CD4-positive, alpha-beta memory T cell (primary cell): ENCODE measurements around the gene PCDHB5. TPM values are rescaled to one million over a fixed set of nuclear protein-coding genes. Genes with fewer than 3 reads are reported as not detected.
"Not testable (repeated sequence)": the region's sequence is repeated elsewhere in the genome, so short reads cannot be mapped to it uniquely, and the experiment has no call there.

Experiments used
- CTCF ChIA-PET: fragments of 350-600 bp; sonication (Branson Sonifier 250); formaldehyde crosslinking; loops from one replicate; lab custom pipeline; 2021; ENCODE audit warnings: inconsistent platforms; ENCODE audit not compliant: partially characterized antibody; lab: Charles Lee
- POLR2A ChIA-PET: fragments of 350-600 bp; sonication (Branson Sonifier 250); formaldehyde crosslinking; loops from one replicate; lab custom pipeline; 2021; ENCODE audit not compliant: partially characterized antibody; lab: Charles Lee
- DNase-seq, 5 donors: peaks; one replicate each; pipeline versions ENCODE4 v3.0.0 to v3.0.0-alpha.2; 2020 to 2022; ENCODE audit warnings: mixed read lengths in 1 of 5
- H3K27ac ChIP-seq: one replicate; pipeline ENCODE4 v1.7.0; 2013; ENCODE audit warnings: low read depth, low read length
- H3K27me3 ChIP-seq: 2 replicates; pipeline ENCODE4 v1.7.0; 2013; ENCODE audit warnings: mild to moderate bottlenecking, low read length, moderate library complexity; ENCODE audit not compliant: insufficient read depth
- H3K36me3 ChIP-seq: 2 replicates; pipeline ENCODE4 v1.7.0; 2013; ENCODE audit warnings: mild to moderate bottlenecking, low read length, moderate library complexity; ENCODE audit not compliant: insufficient read depth
- H3K4me1 ChIP-seq: 2 replicates; pipeline ENCODE4 v1.7.0; 2013; ENCODE audit warnings: mild to moderate bottlenecking, low read length, moderate library complexity; ENCODE audit not compliant: insufficient read depth
- H3K4me3 ChIP-seq, 2 donors: one replicate each; pipeline ENCODE4 v1.7.0; 2013; ENCODE audit warnings: low read length in 2 of 2, mild to moderate bottlenecking in 1 of 2
- H3K9me3 ChIP-seq, 2 donors: one replicate each; pipeline ENCODE4 v1.7.0; 2013; ENCODE audit warnings: low read length in 2 of 2, control low read depth in 1 of 2; ENCODE audit not compliant: control insufficient read depth in 1 of 2
- H3K27ac Mint-ChIP-seq, 7 donors: one replicate each; pipeline ENCODE4 v1.8.0; 2020 to 2021; ENCODE audit warnings: mixed read lengths in 7 of 7, mild to moderate bottlenecking in 6 of 7, inconsistent platforms in 3 of 7, moderate library complexity in 3 of 7
- H3K27me3 Mint-ChIP-seq, 2 donors: one replicate each; pipeline ENCODE4 v1.8.0; 2020 to 2021; ENCODE audit warnings: mixed read lengths in 2 of 2
- H3K36me3 Mint-ChIP-seq, 2 donors: one replicate each; pipeline ENCODE4 v1.8.0; 2020 to 2021; ENCODE audit warnings: mixed read lengths in 2 of 2, inconsistent platforms in 1 of 2, mild to moderate bottlenecking in 1 of 2
- H3K4me1 Mint-ChIP-seq, 4 donors: one replicate each; pipeline ENCODE4 v1.8.0; 2020 to 2021; ENCODE audit warnings: mixed read lengths in 4 of 4, mild to moderate bottlenecking in 1 of 4
- H3K4me3 Mint-ChIP-seq, 8 donors: one replicate each; pipeline ENCODE4 v1.8.0; 2020 to 2021; ENCODE audit warnings: mixed read lengths in 8 of 8, mild to moderate bottlenecking in 7 of 8, moderate library complexity in 6 of 8, inconsistent platforms in 3 of 8
- H3K9me3 Mint-ChIP-seq, 8 donors: one replicate each; pipeline ENCODE4 v1.8.0; 2020 to 2021; ENCODE audit warnings: mixed read lengths in 8 of 8, mild to moderate bottlenecking in 5 of 8, inconsistent platforms in 3 of 8, moderate library complexity in 1 of 8
- intact Hi-C: fragments of 100-400 bp; cut with micrococcal nuclease; formaldehyde crosslinking; loops from one replicate; pipeline ENCODE4 v1.15.1; 2023
- polyA plus RNA-seq, 2 donors: library from polyadenylated mRNA; unstranded; fragments of 300-500 nt; fragmentation: Illumina TruSeq; gene quantifications; one replicate each; pipeline ENCODE4 v1.2.3, GENCODE V29; 2021
- total RNA-seq, 2 experiments: library from RNA; stranded (reverse); gene quantifications; one replicate each; pipeline ENCODE4 v1.2.3, GENCODE V29; 2021

PCDHB5 gene
- total and polyA plus RNA-seq, 4 experiments from 2014 or later, result 0.17 TPM; not detected in 3

DNA sequence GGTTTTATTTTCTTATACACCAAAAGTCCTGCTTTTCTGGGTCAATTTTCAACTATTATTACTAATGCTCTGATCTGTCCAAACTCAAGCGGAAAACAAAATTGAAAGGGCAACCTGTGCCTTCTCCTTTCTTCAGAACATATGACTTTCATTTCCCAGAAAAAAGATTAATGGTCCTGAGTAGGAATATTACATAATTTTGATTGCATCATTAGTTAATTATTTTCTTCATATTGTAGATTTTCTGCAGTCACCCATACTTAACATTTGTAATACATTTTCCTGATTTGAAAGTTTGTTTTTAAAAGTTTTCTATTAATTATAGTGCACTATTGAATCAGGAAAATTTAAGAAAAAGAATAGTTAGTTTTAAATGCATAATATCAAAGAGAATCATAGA is 40.9 kb downstream of the PCDHB5 start:
- DNase-seq, result no peak
- Mint-ChIP-seq H3K27me3 (peaks cover 16 to 21% of the 10 kb centered on the region in 2 donors), H3K36me3 (peaks cover 0 to 4% of the 10 kb centered on the region in 2 donors), H3K4me3 (no peak overlapping the region), H3K9me3 (peaks cover 0 to 27% (median 15%) of the 10 kb centered on the region in 8 donors), H3K4me1 (peaks cover 0 to 10% (median 3%) of the 10 kb centered on the region in 4 donors), H3K27ac (no peak overlapping the region)
- H3K36me3 ChIP-seq, result no peaks in the 10 kb centered on the region
- ChIA-PET POLR2A (no interaction called here), CTCF (no interaction called here)
- H3K27me3 ChIP-seq, result no peaks in the 10 kb centered on the region
- intact Hi-C loops, result no loop called here
- no peak overlapping the region for H3K27ac ChIP-seq
- H3K9me3 ChIP-seq, result no peaks in the 10 kb centered on the region
- H3K4me3 ChIP-seq, result no peak overlapping the region
- no peaks in the 10 kb centered on the region for H3K4me1 ChIP-seq

DNA sequence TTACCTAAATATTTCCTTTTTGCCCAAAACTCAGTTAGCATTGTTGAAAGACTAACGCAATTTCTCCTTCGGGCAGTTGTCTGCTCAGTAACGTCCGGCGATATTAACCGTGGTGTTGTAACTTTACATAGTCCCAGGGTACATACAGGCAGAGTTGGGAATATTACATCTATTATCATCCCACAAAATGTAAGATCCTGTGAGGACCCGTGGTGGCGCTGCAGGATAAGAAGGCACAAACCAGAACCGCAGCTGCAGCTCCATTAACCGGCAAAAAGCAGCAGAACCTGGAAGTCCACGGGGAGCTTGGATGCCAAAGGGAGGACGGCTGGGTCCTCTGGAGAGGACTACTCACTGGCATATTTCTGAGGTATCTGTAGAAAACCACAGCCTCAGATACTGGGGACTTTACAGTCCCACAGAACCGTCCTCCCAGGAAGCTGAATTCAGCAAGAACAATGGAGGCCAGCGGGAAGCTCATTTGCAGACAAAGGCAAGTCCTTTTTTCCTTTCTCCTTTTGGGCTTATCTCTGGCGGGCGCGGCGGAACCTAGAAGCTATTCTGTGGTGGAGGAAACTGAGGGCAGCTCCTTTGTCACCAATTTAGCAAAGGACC is 42.7 kb downstream of the PCDHB5 start, which contains the start of gene PCDHB8:
Gene PCDHB8, plus strand, starts transcription at position 214 of the 615 bp plus-strand sequence. Its CDS starts 245 bp downstream, at position 459.
- H3K36me3 Mint-ChIP-seq, result not testable (repeated sequence)
- peaks cover 18 to 27% of the 10 kb centered on the region in 2 donors for H3K27me3 Mint-ChIP-seq

DNA sequence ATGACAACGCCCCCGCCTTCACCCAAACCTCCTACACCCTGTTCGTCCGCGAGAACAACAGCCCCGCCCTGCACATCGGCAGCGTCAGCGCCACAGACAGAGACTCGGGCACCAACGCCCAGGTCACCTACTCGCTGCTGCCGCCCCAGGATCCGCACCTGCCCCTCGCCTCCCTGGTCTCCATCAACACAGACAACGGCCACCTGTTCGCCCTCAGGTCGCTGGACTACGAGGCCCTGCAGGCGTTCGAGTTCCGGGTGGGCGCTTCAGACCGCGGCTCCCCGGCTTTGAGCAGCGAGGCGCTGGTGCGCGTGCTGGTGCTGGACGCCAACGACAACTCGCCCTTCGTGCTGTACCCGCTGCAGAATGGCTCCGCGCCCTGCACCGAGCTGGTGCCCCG is 44.4 kb downstream of the PCDHB5 start:
- H3K4me3 Mint-ChIP-seq, H3K27ac Mint-ChIP-seq: not testable (repeated sequence)

More for the DNA sequence above, 42.7 kb downstream of the PCDHB5 start, which contains the start of gene PCDHB8:
- POLR2A ChIA-PET, CTCF ChIA-PET, H3K27ac Mint-ChIP-seq, H3K9me3 ChIP-seq, H3K27me3 ChIP-seq, H3K4me3 ChIP-seq, intact Hi-C loops, H3K27ac ChIP-seq, H3K4me3 Mint-ChIP-seq, H3K4me1 ChIP-seq, H3K36me3 ChIP-seq: not testable (repeated sequence)
- DNase-seq, result peak in 1 of 5 donors; percentile 2
- Mint-ChIP-seq H3K9me3 (peaks cover 0 to 34% (median 15%) of the 10 kb centered on the region in 8 donors), H3K4me1 (peaks cover 0 to 11% (median 0%) of the 10 kb centered on the region in 4 donors)

DNA sequence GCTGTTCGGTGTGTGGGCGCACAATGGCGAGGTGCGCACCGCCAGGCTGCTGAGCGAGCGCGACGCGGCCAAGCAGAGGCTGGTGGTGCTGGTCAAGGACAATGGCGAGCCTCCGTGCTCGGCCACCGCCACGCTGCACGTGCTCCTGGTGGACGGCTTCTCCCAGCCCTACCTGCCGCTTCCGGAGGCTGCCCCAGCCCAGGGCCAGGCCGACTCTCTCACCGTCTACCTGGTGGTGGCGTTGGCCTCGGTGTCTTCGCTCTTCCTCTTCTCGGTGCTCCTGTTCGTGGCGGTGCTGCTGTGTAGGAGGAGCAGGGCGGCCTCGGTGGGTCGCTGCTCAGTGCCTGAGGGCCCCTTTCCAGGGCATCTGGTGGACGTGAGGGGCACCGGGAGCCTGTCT is 44.9 kb downstream of the PCDHB5 start:
- H3K4me3 ChIP-seq, POLR2A ChIA-PET, H3K9me3 ChIP-seq, H3K36me3 ChIP-seq, H3K4me1 ChIP-seq, intact Hi-C loops, DNase-seq, H3K27me3 ChIP-seq, H3K27ac Mint-ChIP-seq, H3K27ac ChIP-seq, CTCF ChIA-PET, H3K4me1 Mint-ChIP-seq, H3K36me3 Mint-ChIP-seq: not testable (repeated sequence)
- peak overlapping the region in 1 of 8 donors; percentile 38 for H3K4me3 Mint-ChIP-seq
- peaks cover 0 to 35% (median 22%) of the 10 kb centered on the region in 8 donors for H3K9me3 Mint-ChIP-seq
- H3K27me3 Mint-ChIP-seq, result peaks cover 19 to 22% of the 10 kb centered on the region in 2 donors

More for the DNA sequence above, 44.4 kb downstream of the PCDHB5 start:
- H3K4me1 Mint-ChIP-seq, H3K9me3 ChIP-seq, H3K27me3 ChIP-seq, POLR2A ChIA-PET, H3K4me3 ChIP-seq, intact Hi-C loops, H3K27ac ChIP-seq, DNase-seq, H3K4me1 ChIP-seq, H3K36me3 ChIP-seq, CTCF ChIA-PET, H3K36me3 Mint-ChIP-seq: not testable (repeated sequence)
- Mint-ChIP-seq H3K27me3 (peaks cover 16 to 18% of the 10 kb centered on the region in 2 donors), H3K9me3 (peaks cover 0 to 31% (median 18%) of the 10 kb centered on the region in 8 donors)

DNA sequence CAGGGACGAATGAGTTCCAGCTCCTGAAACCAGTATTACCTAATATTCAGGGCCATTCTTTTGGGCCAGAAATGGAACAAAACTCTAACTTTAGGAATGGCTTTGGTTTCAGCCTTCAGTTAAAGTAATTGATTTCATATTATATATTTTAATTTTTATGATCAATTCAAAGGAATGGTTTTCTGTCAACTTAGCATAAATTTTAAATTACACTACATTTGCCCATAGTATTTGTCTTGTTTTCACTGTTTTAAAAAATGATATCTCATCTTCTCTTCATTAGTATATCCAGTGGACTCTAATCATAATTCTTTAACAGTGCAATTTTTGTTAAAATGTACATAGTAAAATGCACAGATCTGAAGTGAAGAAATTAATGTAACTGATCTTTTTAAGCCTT is 45.3 kb downstream of the PCDHB5 start:
- Histone ChIP-seq H3K4me3 (no peak overlapping the region), H3K27me3 (no peaks in the 10 kb centered on the region), H3K27ac (no peak overlapping the region), H3K4me1 (no peaks in the 10 kb centered on the region), H3K9me3 (no peaks in the 10 kb centered on the region), H3K36me3 (no peaks in the 10 kb centered on the region)
- Mint-ChIP-seq H3K9me3 (peaks cover 0 to 35% (median 21%) of the 10 kb centered on the region in 8 donors), H3K36me3 (no peaks in the 10 kb centered on the region), H3K4me3 (no peak overlapping the region), H3K27me3 (peaks cover 18 to 22% of the 10 kb centered on the region in 2 donors), H3K4me1 (peaks cover 0 to 6% (median 0%) of the 10 kb centered on the region in 4 donors), H3K27ac (no peak overlapping the region)
- CTCF ChIA-PET, result no interaction called here
- intact Hi-C loops, result no loop called here
- POLR2A ChIA-PET, result no interaction called here
- DNase-seq, result no peak

DNA sequence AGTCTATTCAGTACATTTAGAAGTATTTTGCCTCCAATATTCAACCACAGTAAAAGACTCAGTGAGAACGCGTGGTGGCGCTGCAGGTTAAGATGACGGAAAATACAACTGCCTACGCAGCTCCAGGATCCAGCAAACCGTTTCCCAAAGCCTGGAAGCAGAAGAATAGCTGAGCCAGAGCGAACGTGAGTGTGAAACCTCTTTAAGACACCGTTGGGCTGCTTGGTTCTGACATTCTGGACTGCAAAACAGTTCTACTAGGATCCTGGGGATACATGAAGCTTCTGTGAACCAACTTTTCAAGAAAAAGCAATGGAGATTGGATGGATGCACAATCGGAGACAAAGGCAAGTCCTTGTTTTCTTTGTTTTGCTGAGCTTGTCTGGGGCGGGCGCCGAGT is 47.2 kb downstream of the PCDHB5 start, which contains the start of gene PCDHB16:
Gene PCDHB16, plus strand, starts transcription at position 140 of the 400 bp plus-strand sequence. Its CDS starts 173 bp downstream, at position 313.
- no peaks in the 10 kb centered on the region for H3K36me3 Mint-ChIP-seq
- no peaks in the 10 kb centered on the region for H3K9me3 ChIP-seq
- ChIA-PET CTCF (no interaction called here), POLR2A (no interaction called here)
- DNase-seq, result no peak
- no peaks in the 10 kb centered on the region for H3K4me1 ChIP-seq
- intact Hi-C loops, result no loop called here
- H3K27ac ChIP-seq, result no peak within 1 kb of the TSS
- H3K27me3 Mint-ChIP-seq, result peaks cover 18 to 29% of the 10 kb centered on the region in 2 donors
- H3K9me3 Mint-ChIP-seq, result peaks cover 0 to 39% (median 23%) of the 10 kb centered on the region in 8 donors
- no peaks in the 10 kb centered on the region for H3K27me3 ChIP-seq
- no peak within 1 kb of the TSS for H3K4me3 Mint-ChIP-seq
- no peaks in the 10 kb centered on the region for H3K36me3 ChIP-seq
- H3K27ac Mint-ChIP-seq, result no peak within 1 kb of the TSS
- H3K4me1 Mint-ChIP-seq, result peaks cover 0 to 11% (median 3%) of the 10 kb centered on the region in 4 donors
- no peak within 1 kb of the TSS for H3K4me3 ChIP-seq

DNA sequence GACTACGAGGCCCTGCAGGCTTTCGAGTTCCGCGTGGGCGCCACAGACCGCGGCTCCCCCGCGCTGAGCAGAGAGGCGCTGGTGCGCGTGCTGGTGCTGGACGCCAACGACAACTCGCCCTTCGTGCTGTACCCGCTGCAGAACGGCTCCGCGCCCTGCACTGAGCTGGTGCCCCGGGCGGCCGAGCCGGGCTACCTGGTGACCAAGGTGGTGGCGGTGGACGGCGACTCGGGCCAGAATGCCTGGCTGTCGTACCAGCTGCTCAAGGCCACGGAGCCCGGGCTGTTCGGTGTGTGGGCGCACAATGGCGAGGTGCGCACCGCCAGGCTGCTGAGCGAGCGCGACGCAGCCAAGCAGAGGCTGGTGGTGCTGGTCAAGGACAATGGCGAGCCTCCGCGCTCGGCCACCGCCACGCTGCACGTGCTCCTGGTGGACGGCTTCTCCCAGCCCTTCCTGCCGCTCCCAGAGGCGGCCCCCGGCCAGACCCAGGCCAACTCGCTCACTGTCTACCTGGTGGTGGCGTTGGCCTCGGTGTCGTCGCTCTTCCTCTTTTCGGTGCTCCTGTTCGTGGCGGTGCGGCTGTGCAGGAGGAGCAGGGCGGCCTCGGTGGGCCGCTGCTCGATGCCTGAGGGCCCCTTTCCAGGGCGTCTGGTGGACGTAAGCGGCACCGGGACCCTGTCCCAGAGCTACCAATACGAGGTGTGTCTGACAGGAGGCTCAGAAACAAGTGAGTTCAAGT is 49.3 kb downstream of the PCDHB5 start:
- Mint-ChIP-seq H3K4me1 (peaks cover 0 to 16% (median 5%) of the 10 kb centered on the region in 4 donors), H3K9me3 (peaks cover 3 to 46% (median 27%) of the 10 kb centered on the region in 8 donors), H3K27me3 (peaks cover 23 to 38% of the 10 kb centered on the region in 2 donors)
- H3K36me3 Mint-ChIP-seq, DNase-seq, H3K4me1 ChIP-seq, H3K9me3 ChIP-seq, H3K27ac ChIP-seq, H3K27me3 ChIP-seq, H3K4me3 ChIP-seq, H3K27ac Mint-ChIP-seq, CTCF ChIA-PET, POLR2A ChIA-PET, H3K36me3 ChIP-seq, H3K4me3 Mint-ChIP-seq, intact Hi-C loops: not testable (repeated sequence)
